Hematopoietic multipotent progenitor cell treated with erythropoietin and hydrocortisone succinate and interleukin-3 and kit ligand, for 4 days (in vitro differentiated cells): ENCODE data around the gene GPR61.

ENCODE experiments used
- DNase-seq: peaks from one replicate; pipeline ENCODE4 v3.0.0-alpha.2; 2015

The GPR61 gene

GRCh38 chr1:109573785-109574184, 34.1 kb downstream of the GPR61 start:
- peak; percentile 68 for DNase-seq

GRCh38 chr1:109578947-109579443, 39.3 kb downstream of the GPR61 start:
- no peak for DNase-seq

- no peak for DNase-seq
These were observed 39.8 kb downstream of the GPR61 start for GRCh38 chr1:109579491-109579890.

GRCh38 chr1:109582021-109582420, 42.3 kb downstream of the GPR61 start:
- DNase-seq, result no peak

GRCh38 chr1:109584766-109585165, 45.1 kb downstream of the GPR61 start:
- no peak for DNase-seq

- DNase-seq, result no peak
These were observed 46.4 kb downstream of the GPR61 start for GRCh38 chr1:109586055-109586454.

- no peak for DNase-seq
These were observed 49.5 kb downstream of the GPR61 start for GRCh38 chr1:109589177-109589576.

GRCh38 chr1:109589679-109590078, 50.0 kb downstream of the GPR61 start:
- DNase-seq, result no peak

- DNase-seq, result peak; percentile 20
These were observed 53.2 kb downstream of the GPR61 start for GRCh38 chr1:109592916-109593315.

- no peak for DNase-seq
These were observed 55.9 kb downstream of the GPR61 start for GRCh38 chr1:109595531-109595930.
